ENCODE results near the gene CRLF1.

Gene CRLF1

GRCh38 chr19:18597809-18598660 lies 8.6 kb downstream of the CRLF1 start:
- Histone ChIP-seq H3K9me3 (replicated peaks; ENCODE audit: insufficient read depth, low read length) (no peaks in the 10 kb centered on the region), H3K27me3 (replicated peaks; ENCODE audit: insufficient read depth, low read length) (peaks cover 56% of the 10 kb centered on the region), H4K20me1 (ENCODE audit: insufficient read depth, low read length) (no peaks in the 10 kb centered on the region), H3K9me2 (replicated peaks; ENCODE audit: insufficient read depth, low read length) (no peaks in the 10 kb centered on the region), H3K4me1 (ENCODE audit: low read length) (no peaks in the 10 kb centered on the region; the same call in 1 of the 2 replicates), H3K79me2 (ENCODE audit: low read length) (no peaks in the 10 kb centered on the region), H3K9ac (ENCODE audit: low read length) (no peak overlapping the region), H3K36me3 (replicated peaks; ENCODE audit: insufficient read depth, low read length) (no peaks in the 10 kb centered on the region), H3K27ac (ENCODE audit: low read length) (no peak overlapping the region), H3F3A (ENCODE audit: insufficient read depth, low read length) (peaks cover 3% of the 10 kb centered on the region; the same call in 1 of the 2 replicates), H3K4me2 (ENCODE audit: low read depth, low read length) (no peak overlapping the region), H2AFZ (ENCODE audit: low read length) (no peak overlapping the region), H3K4me3 (ENCODE audit: low read length) (no peak overlapping the region)
- no peak for DNase-seq
- no peak for TF ChIP-seq EZH2 (optimal IDR thresholded peaks at IDR 0.05; ENCODE audit: low read depth, low read length)
- no peak for TF ChIP-seq EZH2phosphoT487 (IDR thresholded peaks at IDR 0.05; ENCODE audit: low read length)
- no peak for TF ChIP-seq CTCF (IDR thresholded peaks at IDR 0.05; ENCODE audit: low read length)

- no peaks in the 10 kb centered on the region for H3K9me2 ChIP-seq (replicated peaks; ENCODE audit: insufficient read depth, low read length)
- peaks cover 3% of the 10 kb centered on the region; the same call in 1 of the 2 replicates for H3F3A ChIP-seq (ENCODE audit: insufficient read depth, low read length)
- H4K20me1 ChIP-seq (ENCODE audit: insufficient read depth, low read length) = no peaks in the 10 kb centered on the region
- no peaks in the 10 kb centered on the region; the same call in 1 of the 2 replicates for H3K4me1 ChIP-seq (ENCODE audit: low read length)
- H2AFZ ChIP-seq (ENCODE audit: low read length) = no peak overlapping the region
- no peaks in the 10 kb centered on the region for H3K36me3 ChIP-seq (replicated peaks; ENCODE audit: insufficient read depth, low read length)
- TF ChIP-seq CTCF (IDR thresholded peaks at IDR 0.05; ENCODE audit: low read length) = no peak
- TF ChIP-seq EZH2phosphoT487 (IDR thresholded peaks at IDR 0.05; ENCODE audit: low read length) = no peak
- no peak for TF ChIP-seq EZH2 (optimal IDR thresholded peaks at IDR 0.05; ENCODE audit: low read depth, low read length)
- H3K9ac ChIP-seq (ENCODE audit: low read length) = no peak overlapping the region
- no peak overlapping the region for H3K27ac ChIP-seq (ENCODE audit: low read length)
- H3K9me3 ChIP-seq (replicated peaks; ENCODE audit: insufficient read depth, low read length) = no peaks in the 10 kb centered on the region
- no peak overlapping the region for H3K4me2 ChIP-seq (ENCODE audit: low read depth, low read length)
- no peak for DNase-seq
- H3K79me2 ChIP-seq (ENCODE audit: low read length) = no peaks in the 10 kb centered on the region; the same call in 1 of the 2 replicates
- peaks cover 44% of the 10 kb centered on the region for H3K27me3 ChIP-seq (replicated peaks; ENCODE audit: insufficient read depth, low read length)
- no peak overlapping the region for H3K4me3 ChIP-seq (ENCODE audit: low read length)
Measured at GRCh38 chr19:18596752-18597157, 9.8 kb downstream of the CRLF1 start.

- Histone ChIP-seq H4K20me1 (ENCODE audit: insufficient read depth, low read length) (no peaks in the 10 kb centered on the region), H3K4me1 (ENCODE audit: low read length) (no peaks in the 10 kb centered on the region; the same call in 1 of the 2 replicates), H3F3A (ENCODE audit: insufficient read depth, low read length) (peaks cover 3% of the 10 kb centered on the region; the same call in 1 of the 2 replicates), H3K9me3 (replicated peaks; ENCODE audit: insufficient read depth, low read length) (no peaks in the 10 kb centered on the region), H3K9me2 (replicated peaks; ENCODE audit: insufficient read depth, low read length) (no peaks in the 10 kb centered on the region), H3K36me3 (replicated peaks; ENCODE audit: insufficient read depth, low read length) (0 out of 2 replicates have a peak, but pooled peaks cover 5% of the 10 kb centered on the region), H3K4me3 (ENCODE audit: low read length) (no peak overlapping the region), H3K9ac (ENCODE audit: low read length) (no peak overlapping the region), H3K27ac (ENCODE audit: low read length) (no peak overlapping the region), H3K4me2 (ENCODE audit: low read depth, low read length) (no peak overlapping the region), H2AFZ (ENCODE audit: low read length) (no peak overlapping the region), H3K27me3 (replicated peaks; ENCODE audit: insufficient read depth, low read length) (peaks cover 33% of the 10 kb centered on the region), H3K79me2 (ENCODE audit: low read length) (peaks cover 6% of the 10 kb centered on the region)
- no peak for DNase-seq
- TF ChIP-seq CTCF (IDR thresholded peaks at IDR 0.05; ENCODE audit: low read length) (no peak), EZH2 (optimal IDR thresholded peaks at IDR 0.05; ENCODE audit: low read depth, low read length) (no peak), EZH2phosphoT487 (IDR thresholded peaks at IDR 0.05; ENCODE audit: low read length) (no peak)
Measured at GRCh38 chr19:18595475-18595874, 11.1 kb downstream of the CRLF1 start.
